ENCODE results near the gene MRFAP1L1. TPM values are rescaled to one million over a fixed set of nuclear protein-coding genes. Genes with fewer than 3 reads are reported as not detected.
A peak's percentile ranks its signal among the peaks of the same experiment; 100 is the strongest.

MRFAP1L1 gene
- total and polyA plus RNA-seq, 5 donors: 51.9 to 73.4 (median 54.3) TPM

DNA sequence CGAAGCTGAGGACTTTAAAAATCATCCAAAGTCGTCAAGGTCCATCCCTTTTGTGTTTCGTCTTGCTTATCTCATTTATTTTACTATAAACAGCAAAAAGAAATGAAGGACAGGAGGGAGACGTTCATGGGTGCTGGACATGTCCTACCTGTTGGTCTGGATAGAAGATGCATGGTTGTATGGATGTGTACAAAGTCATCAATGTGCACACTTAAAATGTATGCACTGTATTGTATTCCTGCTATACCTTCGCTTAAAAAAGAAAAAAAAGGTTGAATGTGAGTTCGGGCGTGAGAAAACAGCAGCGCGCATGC lies 6.0 kb upstream of the MRFAP1L1 start:
- Histone ChIP-seq H3K4me1 (ENCODE audit: control insufficient read depth, insufficient read depth, low read length) (no peaks in the 10 kb centered on the region), H3K27ac (ENCODE audit: low read length) (peak overlapping the region; percentile 21), H3K4me3 (ENCODE audit: low read length) (peak overlapping the region; percentile 41), H3K27me3 (ENCODE audit: control insufficient read depth, insufficient read depth) (no peaks in the 10 kb centered on the region), H3K9me3 (ENCODE audit: control insufficient read depth, low read length) (no peaks in the 10 kb centered on the region)
- DNase-seq (no peak), ATAC-seq (no peak)
- intact Hi-C loops (cut with DNase I): loop anchor here in 1 of 4 donors (5.0 kb wide), 1 partner anchor 67 kb away; the partner anchor contains the start of gene KIAA0232
- 7% methylated on average over 9 of the region's 9 CpGs for WGBS

DNA sequence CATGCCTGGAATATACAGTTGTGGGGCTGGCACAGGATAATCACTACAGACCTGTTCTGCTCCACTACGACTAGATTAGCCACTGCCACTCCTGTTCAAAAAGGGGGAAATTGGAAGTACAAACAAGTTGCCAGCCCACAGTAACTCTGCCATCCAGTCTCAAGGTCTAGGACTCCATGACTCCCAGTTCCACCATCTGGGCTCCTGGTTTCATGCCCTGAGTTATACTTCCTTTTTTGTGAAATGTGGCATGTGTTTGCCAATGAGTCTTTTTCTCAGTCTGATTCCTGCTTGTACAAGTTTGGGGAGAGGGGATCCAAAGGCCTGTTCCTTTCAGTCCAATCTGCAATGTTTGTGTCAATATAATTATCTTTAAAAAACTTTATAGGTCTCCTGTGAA lies 5.3 kb upstream of the MRFAP1L1 start:
- Histone ChIP-seq H3K4me1 (ENCODE audit: control insufficient read depth, insufficient read depth, low read length) (peaks cover 4% of the 10 kb centered on the region), H3K4me3 (ENCODE audit: low read length) (no peak overlapping the region), H3K27ac (ENCODE audit: low read length) (no peak overlapping the region), H3K9me3 (ENCODE audit: control insufficient read depth, low read length) (no peaks in the 10 kb centered on the region), H3K27me3 (ENCODE audit: control insufficient read depth, insufficient read depth) (no peaks in the 10 kb centered on the region)
- 75% methylated on average over 1 of the region's 1 CpG for WGBS
- DNase-seq: no peak
- no peak for ATAC-seq
- intact Hi-C loops (cut with DNase I): loop anchor here in 1 of 4 donors (5.0 kb wide), 1 partner anchor 67 kb away; the partner anchor contains the start of gene KIAA0232

DNA sequence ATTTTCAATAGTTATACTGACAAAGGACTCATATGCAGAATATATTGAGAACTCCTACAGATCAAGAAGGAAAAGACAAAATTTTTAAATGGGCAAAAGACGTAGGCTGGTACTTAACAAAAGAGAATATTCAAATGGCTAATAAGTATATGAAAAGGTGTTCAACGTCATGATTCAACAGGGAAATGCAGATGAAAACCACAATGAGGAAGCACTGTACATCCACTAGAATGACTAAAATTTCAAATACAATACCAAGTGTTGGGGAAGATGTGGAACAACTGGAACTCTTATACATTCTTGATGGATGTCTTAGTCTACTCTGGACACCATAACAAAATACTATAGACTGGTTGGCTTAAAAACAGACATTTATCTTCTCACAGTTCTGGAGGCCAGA lies 1.3 kb upstream of the MRFAP1L1 start:
- Histone ChIP-seq H3K27me3 (ENCODE audit: control insufficient read depth, insufficient read depth) (no peaks in the 10 kb centered on the region), H3K9me3 (ENCODE audit: control insufficient read depth, low read length) (no peaks in the 10 kb centered on the region), H3K27ac (ENCODE audit: low read length) (no peak overlapping the region), H3K4me1 (ENCODE audit: control insufficient read depth, insufficient read depth, low read length) (peaks cover 9% of the 10 kb centered on the region), H3K4me3 (ENCODE audit: low read length) (no peak overlapping the region)
- intact Hi-C loops (cut with DNase I): no loop called here
- ATAC-seq: no peak
- DNase-seq: no peak
- 79% methylated on average over 2 of the region's 2 CpGs for WGBS

GRCh38 chr4:6710282-6710681 lies 617 bp upstream of the MRFAP1L1 start:
- Histone ChIP-seq H3K9me3 (ENCODE audit: control insufficient read depth, low read length) (no peaks in the 10 kb centered on the region), H3K4me1 (ENCODE audit: control insufficient read depth, insufficient read depth, low read length) (peaks cover 9% of the 10 kb centered on the region), H3K27ac (ENCODE audit: low read length) (peak overlapping the region; percentile 73), H3K4me3 (ENCODE audit: low read length) (peak overlapping the region; percentile 95), H3K27me3 (ENCODE audit: control insufficient read depth, insufficient read depth) (no peaks in the 10 kb centered on the region)
- intact Hi-C loops (cut with DNase I): no loop called here
- peak in 1 of 2 donors; percentile 4 for ATAC-seq
- 6% methylated on average over 6 of the region's 6 CpGs for WGBS
- DNase-seq: no peak

DNA sequence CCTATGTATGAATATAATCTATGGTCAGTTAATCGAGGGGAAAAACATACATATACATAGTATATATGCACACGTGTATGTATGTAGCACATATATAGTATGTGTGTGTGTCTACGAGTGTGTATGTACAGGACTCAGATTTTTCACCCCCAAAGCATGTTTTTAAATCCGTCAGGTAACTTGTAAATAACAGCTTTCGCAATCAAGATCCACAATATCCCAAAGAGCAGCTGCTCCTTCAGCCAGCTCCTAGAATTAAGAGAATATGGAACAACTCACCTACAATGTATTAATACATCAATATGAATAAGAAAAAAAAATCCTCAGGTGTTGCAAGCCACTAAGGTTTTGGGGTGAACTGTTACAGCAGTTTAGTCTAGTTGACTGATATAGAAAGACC lies 3.5 kb downstream of the MRFAP1L1 start:
- no peak overlapping the region for H3K27ac ChIP-seq (ENCODE audit: low read length)
- ATAC-seq (no peak), DNase-seq (no peak)
- no peaks in the 10 kb centered on the region for H3K27me3 ChIP-seq (ENCODE audit: control insufficient read depth, insufficient read depth)
- no peaks in the 10 kb centered on the region for H3K9me3 ChIP-seq (ENCODE audit: control insufficient read depth, low read length)
- WGBS: 94% methylated on average over 5 of the region's 5 CpGs
- H3K4me1 ChIP-seq (ENCODE audit: control insufficient read depth, insufficient read depth, low read length): peaks cover 16% of the 10 kb centered on the region
- intact Hi-C loops (cut with DNase I): no loop called here
- H3K4me3 ChIP-seq (ENCODE audit: low read length): no peak overlapping the region

DNA sequence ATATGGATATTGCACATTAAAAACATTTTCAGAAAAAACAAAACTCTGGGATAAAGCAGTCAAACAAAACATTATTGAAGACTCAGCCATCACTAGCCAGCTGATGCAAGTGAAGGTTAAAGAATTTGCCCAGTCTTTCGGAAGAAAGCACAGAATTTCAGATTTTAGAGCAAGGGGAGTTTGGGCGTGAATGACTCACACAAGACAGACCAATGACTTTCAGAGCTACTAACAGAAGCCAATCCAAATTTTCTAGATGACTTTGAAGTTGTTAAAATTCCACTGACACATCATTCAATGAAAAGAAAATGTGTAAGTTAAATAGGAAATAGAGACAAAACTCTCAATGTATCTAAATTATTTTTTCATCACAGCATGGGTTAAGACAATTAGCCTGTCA lies 4.0 kb downstream of the MRFAP1L1 start:
- WGBS: 93% methylated on average over 2 of the region's 2 CpGs
- DNase-seq: no peak
- Histone ChIP-seq H3K4me3 (ENCODE audit: low read length) (no peak overlapping the region), H3K4me1 (ENCODE audit: control insufficient read depth, insufficient read depth, low read length) (peaks cover 16% of the 10 kb centered on the region), H3K27me3 (ENCODE audit: control insufficient read depth, insufficient read depth) (no peaks in the 10 kb centered on the region), H3K9me3 (ENCODE audit: control insufficient read depth, low read length) (no peaks in the 10 kb centered on the region), H3K27ac (ENCODE audit: low read length) (no peak overlapping the region)
- ATAC-seq: no peak
- intact Hi-C loops (cut with DNase I): no loop called here

- Histone ChIP-seq H3K27ac (ENCODE audit: low read length) (peak overlapping the region; percentile 29), H3K4me3 (ENCODE audit: low read length) (no peak overlapping the region), H3K9me3 (ENCODE audit: control insufficient read depth, low read length) (no peaks in the 10 kb centered on the region), H3K27me3 (ENCODE audit: control insufficient read depth, insufficient read depth) (no peaks in the 10 kb centered on the region), H3K4me1 (ENCODE audit: control insufficient read depth, insufficient read depth, low read length) (peaks cover 12% of the 10 kb centered on the region)
- DNase-seq: no peak
- intact Hi-C loops (cut with DNase I): no loop called here
- no peak for ATAC-seq
- 62% methylated on average over 3 of the region's 3 CpGs for WGBS
Measured at GRCh38 chr4:6703786-6704185, 5.9 kb downstream of the MRFAP1L1 start.

- no peak for ATAC-seq
- DNase-seq: no peak
- Histone ChIP-seq H3K4me1 (ENCODE audit: control insufficient read depth, insufficient read depth, low read length) (peaks cover 12% of the 10 kb centered on the region), H3K9me3 (ENCODE audit: control insufficient read depth, low read length) (no peaks in the 10 kb centered on the region), H3K27me3 (ENCODE audit: control insufficient read depth, insufficient read depth) (no peaks in the 10 kb centered on the region), H3K4me3 (ENCODE audit: low read length) (no peak overlapping the region), H3K27ac (ENCODE audit: low read length) (no peak overlapping the region)
- 0% methylated on average over 1 of the region's 1 CpG for WGBS
- intact Hi-C loops (cut with DNase I): no loop called here
Measured at GRCh38 chr4:6702761-6703160, 6.9 kb downstream of the MRFAP1L1 start.

DNA sequence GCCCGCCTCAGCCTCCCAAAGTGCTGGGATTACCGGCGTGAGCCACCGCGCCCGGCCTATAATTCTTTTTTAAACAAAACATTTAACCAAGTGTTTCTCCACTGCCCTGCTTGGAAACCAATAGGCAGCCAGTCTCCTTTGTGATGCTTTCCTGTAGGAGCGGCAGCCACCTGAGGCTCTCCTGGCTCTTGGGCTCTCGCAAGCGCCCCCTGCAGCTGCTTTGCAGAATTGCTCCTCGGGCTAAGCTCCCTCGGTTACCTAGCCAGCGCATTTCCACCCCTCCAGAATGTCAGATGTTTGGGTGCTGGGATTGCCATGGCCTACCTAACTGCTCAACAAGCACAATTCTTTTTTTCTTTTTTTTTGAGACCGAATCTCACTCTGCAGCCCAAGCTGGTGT lies 8.3 kb downstream of the MRFAP1L1 start:
- no peaks in the 10 kb centered on the region for H3K9me3 ChIP-seq (ENCODE audit: control insufficient read depth, low read length)
- no peak overlapping the region for H3K4me3 ChIP-seq (ENCODE audit: low read length)
- ATAC-seq (no peak), DNase-seq (no peak)
- peaks cover 12% of the 10 kb centered on the region for H3K4me1 ChIP-seq (ENCODE audit: control insufficient read depth, insufficient read depth, low read length)
- H3K27me3 ChIP-seq (ENCODE audit: control insufficient read depth, insufficient read depth): no peaks in the 10 kb centered on the region
- WGBS: 81% methylated on average over 13 of the region's 13 CpGs
- intact Hi-C loops (cut with DNase I): no loop called here
- no peak overlapping the region for H3K27ac ChIP-seq (ENCODE audit: low read length)

DNA sequence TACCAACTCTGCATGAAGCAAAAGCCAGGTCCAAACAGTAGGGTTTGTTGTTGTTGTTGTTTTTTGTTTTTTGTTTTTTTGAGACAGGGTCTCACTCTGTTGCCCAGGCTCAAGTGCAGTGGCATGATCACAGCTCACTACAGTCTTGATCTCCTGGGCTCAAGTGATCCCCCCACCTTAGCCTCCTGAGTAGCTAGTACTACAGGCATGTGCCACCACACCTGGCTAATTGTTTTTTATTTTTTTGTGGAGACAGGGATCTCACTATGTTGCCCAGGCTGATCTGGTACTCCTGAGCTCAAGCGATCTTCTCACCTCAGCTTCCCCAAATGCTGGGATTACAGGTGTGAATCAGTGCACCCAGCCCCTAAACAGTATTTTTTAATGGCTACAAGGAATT lies 9.8 kb downstream of the MRFAP1L1 start:
- WGBS: 98% methylated on average over 1 of the region's 1 CpG
- no peak for DNase-seq
- Histone ChIP-seq H3K4me3 (ENCODE audit: low read length) (no peak overlapping the region), H3K4me1 (ENCODE audit: control insufficient read depth, insufficient read depth, low read length) (peaks cover 16% of the 10 kb centered on the region), H3K27me3 (ENCODE audit: control insufficient read depth, insufficient read depth) (no peaks in the 10 kb centered on the region), H3K27ac (ENCODE audit: low read length) (no peak overlapping the region), H3K9me3 (ENCODE audit: control insufficient read depth, low read length) (no peaks in the 10 kb centered on the region)
- ATAC-seq: no peak
- intact Hi-C loops (cut with DNase I): no loop called here

DNA sequence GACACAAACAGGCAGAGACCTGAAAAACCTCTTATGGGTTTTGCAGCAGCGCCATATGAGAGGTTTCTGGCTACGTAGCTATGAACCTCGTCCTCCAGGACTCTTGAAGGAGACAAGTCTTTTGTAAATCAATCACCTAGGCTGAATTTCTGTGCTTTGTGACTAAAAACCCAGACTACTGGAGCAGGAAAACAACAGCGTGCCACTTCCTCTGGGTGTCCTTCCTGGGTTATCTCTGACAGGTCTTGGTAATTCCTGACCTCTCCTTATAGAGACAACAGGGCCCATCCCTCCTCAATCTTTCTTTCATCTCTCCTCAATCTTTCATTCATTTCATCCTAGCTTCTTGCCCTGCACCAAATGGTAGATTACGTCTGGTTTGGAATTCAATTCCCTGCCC lies 10.3 kb downstream of the MRFAP1L1 start:
- Histone ChIP-seq H3K9me3 (ENCODE audit: control insufficient read depth, low read length) (no peaks in the 10 kb centered on the region), H3K4me3 (ENCODE audit: low read length) (no peak overlapping the region), H3K27ac (ENCODE audit: low read length) (no peak overlapping the region), H3K27me3 (ENCODE audit: control insufficient read depth, insufficient read depth) (no peaks in the 10 kb centered on the region), H3K4me1 (ENCODE audit: control insufficient read depth, insufficient read depth, low read length) (peaks cover 16% of the 10 kb centered on the region)
- 66% methylated on average over 5 of the region's 5 CpGs for WGBS
- intact Hi-C loops (cut with DNase I): no loop called here
- ATAC-seq (no peak), DNase-seq (no peak)

DNA sequence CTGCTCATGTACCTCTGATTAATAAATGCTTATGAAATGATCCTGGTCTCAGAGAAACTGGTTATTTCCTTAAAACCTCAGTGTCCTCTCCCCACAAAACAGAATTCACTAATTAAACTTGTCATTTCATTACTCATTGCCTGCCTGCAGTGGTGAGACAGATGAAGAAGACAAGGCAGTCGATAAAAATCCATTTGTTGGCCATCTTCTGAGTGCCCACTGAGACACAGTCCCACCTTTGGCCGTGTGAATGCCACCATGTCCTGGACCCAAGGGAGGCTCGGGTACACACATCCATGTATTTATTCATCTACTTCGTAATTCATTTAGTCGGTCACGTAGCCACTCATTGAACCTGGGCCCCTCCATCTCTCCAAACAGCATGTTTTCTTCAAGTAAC lies 12.5 kb downstream of the MRFAP1L1 start:
- peak overlapping the region; percentile 74 for H3K27ac ChIP-seq (ENCODE audit: low read length)
- H3K27me3 ChIP-seq (ENCODE audit: control insufficient read depth, insufficient read depth): no peaks in the 10 kb centered on the region
- H3K4me1 ChIP-seq (ENCODE audit: control insufficient read depth, insufficient read depth, low read length): peaks cover 12% of the 10 kb centered on the region
- intact Hi-C loops (cut with DNase I): no loop called here
- 96% methylated on average over 6 of the region's 6 CpGs for WGBS
- no peak overlapping the region for H3K4me3 ChIP-seq (ENCODE audit: low read length)
- DNase-seq: no peak
- no peaks in the 10 kb centered on the region for H3K9me3 ChIP-seq (ENCODE audit: control insufficient read depth, low read length)
- ATAC-seq: no peak

Measured in right cardiac atrium (tissue), 5 donors.